Measurements from ENCODE around the gene ANKZF1.

DNA sequence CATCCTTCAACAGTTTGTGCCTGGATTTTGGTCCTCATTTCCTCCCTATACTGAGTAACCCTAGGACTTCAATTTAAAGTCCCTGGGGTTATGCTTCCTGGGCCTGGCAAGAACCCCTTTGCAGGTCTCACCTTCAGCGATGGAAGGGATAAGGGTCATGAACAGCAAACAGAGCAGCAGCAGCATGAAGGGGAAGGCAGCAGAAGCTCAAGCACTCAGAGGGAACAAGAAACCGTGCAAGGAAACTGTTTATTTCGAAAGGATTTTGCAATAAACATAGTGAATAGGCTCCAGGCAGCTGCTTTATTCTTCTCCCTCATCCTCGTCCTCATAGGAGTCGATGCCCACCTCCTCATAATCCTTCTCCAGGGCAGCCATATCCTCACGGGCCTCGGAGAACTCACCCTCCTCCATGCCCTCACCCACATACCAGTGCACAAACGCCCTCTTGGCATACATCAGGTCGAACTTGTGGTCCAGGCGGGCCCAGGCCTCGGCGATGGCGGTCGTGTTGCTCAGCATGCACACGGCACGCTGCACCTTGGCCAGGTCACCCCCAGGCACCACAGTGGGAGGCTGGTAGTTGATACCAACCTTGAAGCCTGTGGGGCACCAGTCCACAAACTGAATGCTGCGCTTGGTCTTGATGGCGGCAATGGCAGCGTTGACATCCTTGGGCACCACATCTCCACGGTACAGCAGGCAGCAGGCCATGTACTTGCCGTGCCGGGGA is 20.6 kb downstream of the ANKZF1 start:
- no peak for TF ChIP-seq EZH2 (IDR thresholded peaks at IDR 0.05; ENCODE audit: insufficient read depth, poor library complexity, severe bottlenecking)
- no peak for TF ChIP-seq EZH2phosphoT487 (IDR thresholded peaks at IDR 0.05; ENCODE audit: insufficient read depth, low read depth)
